HG02610 (cell line): ENCODE measurements around the gene SLC30A3.

Experiments
- ATAC-seq: cut with Tn5 transposase; IDR thresholded peaks from one replicate; pipeline ENCODE4 v1.9.1; 2021; ENCODE audit warnings: mild to moderate bottlenecking, moderate library complexity; ENCODE audit not compliant: unreplicated experiment

SLC30A3 gene

DNA sequence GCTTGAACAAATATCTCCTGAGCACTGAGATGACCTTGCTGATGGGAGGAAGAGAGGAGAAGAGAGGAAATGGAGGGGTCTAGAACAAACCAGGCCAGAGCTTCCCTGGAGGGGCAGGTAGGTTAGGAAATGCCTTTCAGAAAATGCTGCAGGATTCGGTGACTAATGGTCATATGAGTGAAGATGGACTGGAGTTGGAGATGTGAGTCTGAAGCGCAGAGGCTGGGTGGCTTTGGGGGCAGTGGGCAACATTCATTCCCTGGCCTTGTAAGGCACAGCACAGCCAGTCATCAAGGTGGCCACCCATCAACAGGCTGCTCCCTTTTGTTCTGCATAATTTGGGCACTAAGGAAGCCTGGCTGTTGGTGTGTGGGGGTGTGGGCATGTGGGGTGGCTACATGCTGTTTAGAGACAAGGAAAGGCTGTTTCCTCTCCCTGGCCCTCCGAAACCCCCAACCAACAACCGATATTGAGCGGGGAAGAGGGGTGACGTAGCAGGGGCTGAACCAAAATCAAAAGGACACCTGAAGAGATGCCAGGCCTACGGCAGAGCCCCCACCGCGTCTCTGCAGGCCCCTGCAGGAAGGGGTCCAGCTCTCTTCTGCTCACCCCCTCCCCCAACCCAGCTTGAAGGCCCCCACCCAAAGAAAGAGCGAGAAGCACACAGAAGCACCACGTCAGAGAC, 1.5 kb downstream of the SLC30A3 start:
- ATAC-seq: no peak

- no peak for ATAC-seq
These were observed 4.8 kb downstream of the SLC30A3 start for GRCh38 chr2:27258051-27258450.

GRCh38 chr2:27256855-27257454, 5.9 kb downstream of the SLC30A3 start:
- no peak for ATAC-seq

GRCh38 chr2:27255660-27256059, 7.2 kb downstream of the SLC30A3 start:
- ATAC-seq: no peak

- ATAC-seq: no peak
These were observed 7.7 kb downstream of the SLC30A3 start for GRCh38 chr2:27255187-27255586.

- no peak for ATAC-seq
These were observed 11.1 kb downstream of the SLC30A3 start for GRCh38 chr2:27251766-27252165.

- no peak for ATAC-seq
These were observed 12.0 kb downstream of the SLC30A3 start for GRCh38 chr2:27250652-27251379.

- ATAC-seq: peak; percentile 45
These were observed 12.8 kb downstream of the SLC30A3 start for GRCh38 chr2:27249891-27250651.

GRCh38 chr2:27249159-27249890, 13.5 kb downstream of the SLC30A3 start:
- ATAC-seq: no peak

DNA sequence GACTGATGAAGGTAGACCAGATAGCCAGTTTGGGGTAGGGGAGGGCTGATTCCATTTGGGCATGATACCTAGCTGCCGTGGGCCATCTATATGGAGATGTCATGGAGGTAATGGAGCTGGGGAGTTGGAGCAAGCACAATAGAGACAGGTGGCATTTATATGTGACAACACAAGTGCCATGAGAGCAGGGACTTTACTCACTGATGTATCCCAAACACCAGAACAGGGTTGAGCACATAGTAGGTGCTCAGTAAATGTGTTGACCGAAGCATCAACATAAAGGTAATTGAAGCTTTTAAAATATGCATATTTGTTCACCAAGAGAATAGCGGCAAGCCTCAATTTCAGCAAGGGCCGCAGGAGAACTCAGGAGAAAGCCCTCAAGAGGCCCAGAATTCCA, 15.0 kb downstream of the SLC30A3 start:
- no peak for ATAC-seq

- no peak for ATAC-seq
These were observed 17.2 kb downstream of the SLC30A3 start for GRCh38 chr2:27245626-27246025.

DNA sequence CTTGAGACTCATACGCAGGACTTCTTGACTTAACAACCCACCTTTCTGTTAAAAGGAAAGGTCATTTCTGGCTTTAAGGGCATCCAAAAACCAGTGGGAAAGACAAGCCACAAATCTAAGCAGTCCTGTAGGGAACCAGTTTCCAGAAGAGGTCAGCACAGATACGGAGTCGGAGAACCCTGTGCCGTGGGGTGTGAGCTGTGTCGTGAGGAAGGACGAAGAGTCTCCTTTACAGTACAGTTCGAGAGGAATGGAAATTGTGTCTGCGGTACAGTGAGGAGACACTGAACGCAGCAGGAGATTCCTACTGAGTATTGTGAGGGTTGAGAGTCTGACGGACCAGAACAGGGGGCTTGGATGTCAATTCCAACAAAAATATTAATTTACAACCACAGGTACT, 17.7 kb downstream of the SLC30A3 start:
- ATAC-seq: no peak

- ATAC-seq: no peak
These were observed 19.3 kb downstream of the SLC30A3 start for GRCh38 chr2:27243391-27244130.

DNA sequence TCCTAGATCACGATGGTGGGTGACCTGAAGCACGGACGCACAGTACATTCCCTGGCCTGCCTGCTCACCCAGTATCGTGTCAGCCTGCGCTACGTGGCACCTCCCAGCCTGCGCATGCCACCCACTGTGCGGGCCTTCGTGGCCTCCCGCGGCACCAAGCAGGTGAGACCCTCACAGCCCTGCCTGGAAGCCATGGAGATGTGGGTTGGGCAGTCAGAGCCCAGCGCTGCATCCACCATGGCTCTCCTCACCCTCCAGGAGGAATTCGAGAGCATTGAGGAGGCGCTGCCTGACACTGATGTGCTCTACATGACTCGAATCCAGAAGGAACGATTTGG, 20.3 kb downstream of the SLC30A3 start:
- no peak for ATAC-seq

GRCh38 chr2:27241761-27242613, 20.9 kb downstream of the SLC30A3 start:
- no peak for ATAC-seq

DNA sequence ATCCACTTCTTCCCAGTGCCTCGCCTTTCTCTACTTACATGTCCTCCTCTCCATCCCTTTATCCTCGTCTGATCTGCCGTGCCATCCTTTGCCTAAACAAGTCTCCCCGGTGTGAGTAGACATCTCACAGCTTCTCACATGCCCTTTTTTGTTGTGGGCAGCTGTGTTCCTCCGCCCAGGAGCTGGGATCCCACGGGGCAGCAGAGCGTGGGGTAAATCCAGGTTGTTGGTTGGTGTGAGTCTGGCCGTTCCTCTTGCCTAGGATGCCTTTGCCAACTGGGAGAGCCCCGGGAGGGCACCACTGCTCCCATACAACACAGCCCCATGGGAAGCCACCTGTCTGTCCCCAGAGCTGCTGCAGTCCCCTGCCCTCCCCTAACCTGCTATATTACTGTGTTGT, 22.4 kb downstream of the SLC30A3 start:
- ATAC-seq: no peak

GRCh38 chr2:27238976-27239375, 23.9 kb downstream of the SLC30A3 start:
- ATAC-seq: no peak

GRCh38 chr2:27237341-27237945, 25.4 kb downstream of the SLC30A3 start:
- no peak for ATAC-seq

DNA sequence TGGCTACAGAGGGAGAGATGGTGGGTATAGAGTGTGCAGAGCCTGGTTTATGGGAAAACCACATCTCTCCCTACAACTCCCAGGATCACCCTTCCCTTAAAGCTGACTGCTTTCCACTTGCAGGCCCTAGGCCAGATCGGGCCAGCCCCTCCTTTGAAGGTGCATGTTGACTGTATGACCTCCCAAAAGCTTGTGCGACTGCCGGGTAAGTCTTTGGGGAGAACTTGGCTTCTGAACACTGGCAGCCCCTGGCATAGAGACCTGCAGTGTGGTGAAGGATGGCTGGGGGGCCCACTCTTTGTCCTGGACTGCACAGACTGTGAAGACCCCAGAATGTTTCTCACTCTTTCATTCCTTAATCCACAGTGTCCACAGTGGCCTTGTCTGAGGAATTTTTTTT, 26.2 kb downstream of the SLC30A3 start:
- no peak for ATAC-seq
